ENCODE measurements around the gene MORN5. TPM values are rescaled to one million over a fixed set of nuclear protein-coding genes. Genes with fewer than 3 reads are reported as not detected.

MORN5 gene
- total RNA-seq, 2 donors from 2014 or later = not detected

- H3K36me3 Mint-ChIP-seq (ENCODE audit: low read depth) = peaks cover 2% of the 10 kb centered on the region
- DNase-seq (no peak), ATAC-seq (no peak)
- no peak overlapping the region for H3K27ac Mint-ChIP-seq
- H3K4me1 Mint-ChIP-seq = peaks cover 5% of the 10 kb centered on the region
- H3K9me3 ChIP-seq (ENCODE audit: control insufficient read depth, low read length, poor library complexity, severe bottlenecking) = no peaks in the 10 kb centered on the region
- no peak overlapping the region for H3K4me3 Mint-ChIP-seq
- H3K27me3 Mint-ChIP-seq = peaks cover 29% of the 10 kb centered on the region
Observed at GRCh38 chr9:122193651-122194050, 33.9 kb downstream of the MORN5 start.

- H3K36me3 Mint-ChIP-seq (ENCODE audit: low read depth) = peaks cover 2% of the 10 kb centered on the region
- H3K9me3 ChIP-seq (ENCODE audit: control insufficient read depth, low read length, poor library complexity, severe bottlenecking) = no peaks in the 10 kb centered on the region
- H3K27me3 Mint-ChIP-seq = peaks cover 33% of the 10 kb centered on the region
- no peak for ATAC-seq
- H3K27ac Mint-ChIP-seq = no peak overlapping the region
- no peak for DNase-seq
- no peak overlapping the region for H3K4me3 Mint-ChIP-seq
- peaks cover 5% of the 10 kb centered on the region for H3K4me1 Mint-ChIP-seq
Observed at GRCh38 chr9:122195875-122196274, 36.2 kb downstream of the MORN5 start.

GRCh38 chr9:122197426-122197825 is 37.7 kb downstream of the MORN5 start:
- H3K36me3 Mint-ChIP-seq (ENCODE audit: low read depth) = peaks cover 2% of the 10 kb centered on the region

GRCh38 chr9:122197882-122198281 is 38.2 kb downstream of the MORN5 start:
- Mint-ChIP-seq H3K27me3 (peaks cover 27% of the 10 kb centered on the region), H3K36me3 (ENCODE audit: low read depth) (peaks cover 2% of the 10 kb centered on the region), H3K27ac (no peak overlapping the region), H3K4me1 (peaks cover 2% of the 10 kb centered on the region), H3K4me3 (no peak overlapping the region)
- ATAC-seq (no peak), DNase-seq (no peak)
- no peaks in the 10 kb centered on the region for H3K9me3 ChIP-seq (ENCODE audit: control insufficient read depth, low read length, poor library complexity, severe bottlenecking)

More at GRCh38 chr9:122197426-122197825, 37.7 kb downstream of the MORN5 start:
- H3K9me3 ChIP-seq (ENCODE audit: control insufficient read depth, low read length, poor library complexity, severe bottlenecking) = no peaks in the 10 kb centered on the region
- H3K4me1 Mint-ChIP-seq = peaks cover 2% of the 10 kb centered on the region
- peaks cover 27% of the 10 kb centered on the region for H3K27me3 Mint-ChIP-seq
- DNase-seq (no peak), ATAC-seq (no peak)
- H3K27ac Mint-ChIP-seq = no peak overlapping the region
- H3K4me3 Mint-ChIP-seq = no peak overlapping the region

DNA sequence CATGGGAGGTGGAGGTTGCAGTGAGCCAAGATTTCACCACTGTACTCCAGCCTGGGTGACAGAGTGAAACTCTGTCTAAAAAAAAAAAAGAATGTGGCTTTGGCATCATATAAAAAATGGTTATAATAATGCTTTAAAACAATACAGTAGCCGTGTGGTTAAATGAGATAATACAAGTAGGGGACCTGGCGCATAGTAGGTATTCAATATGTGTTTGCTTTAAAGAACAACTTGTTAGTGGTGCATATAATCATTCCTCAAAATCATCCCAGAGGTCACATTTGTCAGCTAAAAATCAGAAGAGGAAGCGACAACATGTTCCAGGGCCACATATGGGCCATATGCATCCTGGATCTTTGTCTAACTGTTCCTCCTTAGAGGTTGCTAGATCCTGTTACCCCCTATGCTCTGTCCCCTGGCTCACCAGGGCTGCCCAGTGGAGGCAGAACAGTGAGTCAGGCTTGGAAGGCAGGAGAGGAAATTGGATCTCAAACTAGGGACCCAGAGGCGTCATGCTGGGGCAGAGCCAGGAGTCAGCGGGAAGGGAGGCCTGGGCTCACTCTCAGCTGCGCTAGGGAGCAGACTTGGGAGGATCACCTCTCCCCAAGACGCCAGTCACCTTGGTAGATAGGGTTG is 41.4 kb downstream of the MORN5 start:
- Mint-ChIP-seq H3K4me3 (no peak overlapping the region), H3K36me3 (ENCODE audit: low read depth) (peaks cover 2% of the 10 kb centered on the region), H3K27me3 (peaks cover 22% of the 10 kb centered on the region), H3K4me1 (peaks cover 2% of the 10 kb centered on the region), H3K27ac (peak overlapping the region; percentile 57)
- DNase-seq = no peak
- ATAC-seq = no peak
- H3K9me3 ChIP-seq (ENCODE audit: control insufficient read depth, low read length, poor library complexity, severe bottlenecking) = no peaks in the 10 kb centered on the region

DNA sequence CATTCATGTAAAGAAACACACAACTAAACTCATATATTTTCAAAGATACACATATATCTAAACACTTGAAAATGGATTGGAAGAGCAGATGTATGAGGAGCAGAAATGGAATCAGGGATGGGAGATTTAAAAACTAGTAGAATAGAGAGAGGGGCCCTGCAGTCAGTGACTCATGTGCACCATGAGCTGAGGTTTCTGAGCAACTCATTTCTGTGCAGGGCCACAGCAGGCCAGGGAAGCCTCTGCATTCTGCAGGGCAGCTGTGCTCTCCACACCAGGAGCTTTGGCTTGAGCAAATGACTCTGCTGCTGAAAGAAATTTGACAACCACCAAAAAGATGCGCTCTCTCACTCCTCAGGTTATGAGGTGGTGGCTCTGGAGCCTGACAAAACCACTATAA is 41.9 kb downstream of the MORN5 start:
- DNase-seq = no peak
- no peak overlapping the region for H3K4me3 Mint-ChIP-seq
- peaks cover 2% of the 10 kb centered on the region for H3K4me1 Mint-ChIP-seq
- H3K27me3 Mint-ChIP-seq = peaks cover 27% of the 10 kb centered on the region
- ATAC-seq = no peak
- H3K27ac Mint-ChIP-seq = peak overlapping the region; percentile 57
- no peaks in the 10 kb centered on the region for H3K9me3 ChIP-seq (ENCODE audit: control insufficient read depth, low read length, poor library complexity, severe bottlenecking)
- peaks cover 2% of the 10 kb centered on the region for H3K36me3 Mint-ChIP-seq (ENCODE audit: low read depth)

- H3K27ac Mint-ChIP-seq = no peak overlapping the region
- H3K4me3 Mint-ChIP-seq = no peak overlapping the region
- ATAC-seq (no peak), DNase-seq (no peak)
- peaks cover 27% of the 10 kb centered on the region for H3K27me3 Mint-ChIP-seq
- peaks cover 2% of the 10 kb centered on the region for H3K36me3 Mint-ChIP-seq (ENCODE audit: low read depth)
- H3K4me1 Mint-ChIP-seq = peaks cover 2% of the 10 kb centered on the region
- no peaks in the 10 kb centered on the region for H3K9me3 ChIP-seq (ENCODE audit: control insufficient read depth, low read length, poor library complexity, severe bottlenecking)
Observed at GRCh38 chr9:122202111-122202510, 42.4 kb downstream of the MORN5 start.

GRCh38 chr9:122204055-122204454 is 44.3 kb downstream of the MORN5 start:
- no peaks in the 10 kb centered on the region for H3K36me3 Mint-ChIP-seq (ENCODE audit: low read depth)
- H3K27ac Mint-ChIP-seq = no peak overlapping the region
- no peaks in the 10 kb centered on the region for H3K9me3 ChIP-seq (ENCODE audit: control insufficient read depth, low read length, poor library complexity, severe bottlenecking)
- H3K4me3 Mint-ChIP-seq = no peak overlapping the region
- no peaks in the 10 kb centered on the region for H3K4me1 Mint-ChIP-seq
- ATAC-seq = no peak
- peaks cover 27% of the 10 kb centered on the region for H3K27me3 Mint-ChIP-seq
- DNase-seq = no peak

DNA sequence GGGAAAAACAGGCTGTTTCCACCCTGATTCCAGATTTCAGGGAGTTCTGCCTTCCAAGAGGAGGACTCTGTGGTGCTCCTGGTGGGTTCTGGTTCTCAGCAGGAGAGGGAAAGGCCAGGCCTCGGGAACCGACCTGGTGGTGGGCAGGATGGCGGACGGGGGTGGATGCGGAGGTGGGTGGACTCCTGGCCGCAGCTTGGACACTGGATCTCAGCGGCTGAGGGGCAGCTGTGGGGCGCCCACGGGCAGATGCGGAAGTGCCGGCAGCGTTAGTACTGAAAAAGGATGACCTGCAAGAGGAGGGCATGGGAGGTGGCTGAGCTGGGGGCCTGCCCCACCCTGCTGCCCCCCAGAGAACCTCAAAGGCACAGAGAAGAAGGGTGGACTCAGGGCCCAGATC is 44.8 kb downstream of the MORN5 start:
- H3K36me3 Mint-ChIP-seq (ENCODE audit: low read depth) = no peaks in the 10 kb centered on the region
- ATAC-seq = no peak
- no peaks in the 10 kb centered on the region for H3K9me3 ChIP-seq (ENCODE audit: control insufficient read depth, low read length, poor library complexity, severe bottlenecking)
- no peaks in the 10 kb centered on the region for H3K4me1 Mint-ChIP-seq
- H3K27me3 Mint-ChIP-seq = peaks cover 29% of the 10 kb centered on the region
- no peak overlapping the region for H3K27ac Mint-ChIP-seq
- no peak overlapping the region for H3K4me3 Mint-ChIP-seq
- DNase-seq = no peak

DNA sequence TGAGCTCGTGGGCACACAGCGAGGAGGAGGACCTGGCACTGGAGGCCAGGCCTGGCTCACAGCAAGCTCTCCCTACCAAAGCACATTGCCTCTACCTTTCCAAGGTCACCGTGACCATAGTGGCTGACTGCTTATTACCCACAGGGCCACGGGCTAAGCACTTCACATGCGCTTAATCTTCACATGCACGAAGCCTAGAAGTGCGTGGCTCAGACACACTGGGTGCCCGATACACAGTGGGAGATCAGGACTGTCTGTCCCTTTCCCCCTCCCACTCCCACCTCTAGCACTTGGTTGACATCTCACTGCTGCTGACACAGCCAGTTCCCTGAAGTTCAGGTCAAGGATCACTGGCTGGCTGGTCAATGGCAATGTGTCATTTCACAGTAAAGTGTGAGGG is 45.5 kb downstream of the MORN5 start:
- DNase-seq (no peak), ATAC-seq (no peak)
- peaks cover 34% of the 10 kb centered on the region for H3K27me3 Mint-ChIP-seq
- no peak overlapping the region for H3K27ac Mint-ChIP-seq
- H3K4me3 Mint-ChIP-seq = no peak overlapping the region
- no peaks in the 10 kb centered on the region for H3K36me3 Mint-ChIP-seq (ENCODE audit: low read depth)
- H3K4me1 Mint-ChIP-seq = peaks cover under 1% of the 10 kb centered on the region
- H3K9me3 ChIP-seq (ENCODE audit: control insufficient read depth, low read length, poor library complexity, severe bottlenecking) = no peaks in the 10 kb centered on the region

DNA sequence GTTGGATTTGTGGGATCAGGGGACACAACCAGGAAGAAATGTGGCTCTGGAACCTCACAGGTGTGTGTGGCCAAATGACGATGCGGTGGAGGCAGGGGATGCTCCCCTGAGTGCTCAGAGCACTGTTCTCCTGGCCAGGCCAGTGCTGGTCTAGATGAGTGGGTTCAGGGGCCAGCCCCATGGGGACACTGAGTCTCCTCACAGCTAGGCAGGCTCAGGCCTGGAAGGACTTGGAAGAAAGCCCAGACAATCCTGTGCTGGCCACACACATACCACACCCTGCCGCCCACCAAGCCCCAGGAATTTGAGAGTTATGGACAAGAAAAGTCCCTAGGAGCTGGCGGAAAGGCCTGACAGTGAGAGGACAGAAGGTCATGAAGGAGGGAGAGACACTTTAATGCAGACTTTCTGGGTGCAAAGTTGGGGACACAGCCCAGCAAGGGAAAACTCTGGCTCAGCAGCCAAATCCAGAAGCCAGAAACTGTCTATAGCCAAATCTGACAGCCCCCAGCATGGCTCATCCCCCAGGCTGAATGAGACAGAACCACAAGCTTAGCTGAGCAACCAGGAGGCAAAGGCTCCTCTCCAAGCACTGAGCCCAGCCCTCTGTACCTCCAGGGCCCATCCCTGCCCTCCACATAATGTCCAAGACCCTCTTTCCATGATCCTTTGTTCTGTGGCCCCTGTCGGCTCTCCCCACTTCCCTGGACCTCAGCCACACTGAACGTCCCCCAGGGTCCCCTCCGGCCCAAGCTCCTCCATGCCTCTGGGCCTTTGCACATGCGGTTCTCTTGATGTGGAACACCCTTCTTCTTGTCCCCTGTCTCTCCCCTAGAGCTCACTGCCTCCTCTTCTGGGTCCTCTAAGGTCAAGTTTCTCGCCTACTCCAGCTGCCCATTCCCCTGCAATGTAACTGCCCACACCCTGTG is 46.7 kb downstream of the MORN5 start:
- DNase-seq = no peak
- H3K27me3 Mint-ChIP-seq = peaks cover 46% of the 10 kb centered on the region
- no peak overlapping the region for H3K4me3 Mint-ChIP-seq

DNA sequence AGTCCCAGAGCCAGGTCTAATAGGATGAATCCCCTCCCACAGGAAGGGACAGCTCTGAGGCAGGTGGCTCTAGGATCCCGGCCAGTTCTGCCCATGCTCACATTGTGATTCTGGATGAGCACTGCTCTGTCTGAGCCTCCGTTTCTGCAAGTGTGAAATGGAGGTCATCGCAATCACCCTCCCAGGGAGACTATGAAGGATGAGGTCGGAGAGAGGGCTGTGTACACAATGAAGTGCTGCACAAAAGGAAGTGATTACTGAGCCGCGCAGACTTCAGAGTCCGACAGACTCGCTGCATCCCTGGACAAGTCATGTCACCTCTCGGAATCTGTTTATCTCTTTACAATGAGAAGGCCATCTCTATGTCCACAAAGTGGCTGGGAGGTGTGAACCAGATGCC is 47.4 kb downstream of the MORN5 start:
- Mint-ChIP-seq H3K36me3 (ENCODE audit: low read depth) (no peaks in the 10 kb centered on the region), H3K27ac (no peak overlapping the region), H3K4me3 (no peak overlapping the region), H3K27me3 (peaks cover 53% of the 10 kb centered on the region), H3K4me1 (peaks cover 2% of the 10 kb centered on the region)
- DNase-seq = no peak
- ATAC-seq = no peak
- no peaks in the 10 kb centered on the region for H3K9me3 ChIP-seq (ENCODE audit: control insufficient read depth, low read length, poor library complexity, severe bottlenecking)

More for the DNA sequence above, 46.7 kb downstream of the MORN5 start:
- Mint-ChIP-seq H3K27ac (no peak overlapping the region), H3K36me3 (ENCODE audit: low read depth) (no peaks in the 10 kb centered on the region), H3K4me1 (peaks cover 2% of the 10 kb centered on the region)
- no peaks in the 10 kb centered on the region for H3K9me3 ChIP-seq (ENCODE audit: control insufficient read depth, low read length, poor library complexity, severe bottlenecking)
- ATAC-seq = no peak

- DNase-seq (no peak), ATAC-seq (no peak)
- Mint-ChIP-seq H3K4me3 (no peak overlapping the region), H3K27me3 (peaks cover 70% of the 10 kb centered on the region), H3K36me3 (ENCODE audit: low read depth) (peaks cover 4% of the 10 kb centered on the region), H3K4me1 (peaks cover 13% of the 10 kb centered on the region), H3K27ac (no peak overlapping the region)
- H3K9me3 ChIP-seq (ENCODE audit: control insufficient read depth, low read length, poor library complexity, severe bottlenecking) = no peaks in the 10 kb centered on the region
Observed at GRCh38 chr9:122209451-122209850, 49.7 kb downstream of the MORN5 start.
